Mesothelial cell of epicardium (in vitro differentiated cells): ENCODE measurements around the gene TET3. TPM values are rescaled to one million over a fixed set of nuclear protein-coding genes. Genes with fewer than 3 reads are reported as not detected.

Experiments used
- DNase-seq, 2 experiments: peaks; one replicate each; pipeline ENCODE4 v3.0.0; 2021; ENCODE audit warnings: low spot score in 2 of 2; ENCODE audit not compliant: unreplicated experiment in 2 of 2
- H3K27ac Mint-ChIP-seq: 2 replicates; pipeline ENCODE4 v1.8.0; 2021; ENCODE audit warnings: mixed read lengths
- H3K27me3 Mint-ChIP-seq: 2 replicates; pipeline ENCODE4 v1.8.0; 2021; ENCODE audit warnings: low read depth, mixed read lengths
- H3K36me3 Mint-ChIP-seq: 2 replicates; pipeline ENCODE4 v1.8.0; 2021; ENCODE audit warnings: mixed read lengths
- H3K4me1 Mint-ChIP-seq: 2 replicates; pipeline ENCODE4 v1.8.0; 2021; ENCODE audit warnings: mixed read lengths
- H3K4me3 Mint-ChIP-seq: 2 replicates; pipeline ENCODE4 v1.8.0; 2021; ENCODE audit warnings: mild to moderate bottlenecking, moderate library complexity, mixed read lengths
- H3K9me3 Mint-ChIP-seq: 2 replicates; pipeline ENCODE4 v1.8.0; 2021; ENCODE audit warnings: mixed read lengths
- total RNA-seq: library from RNA; stranded (reverse); gene quantifications from 3 replicates; pipeline ENCODE4 v1.2.1, GENCODE V29; 2021
- TF ChIP-seq, protein P1 (sequence below): fragments of 200-600 bp; sonication (generic); IDR thresholded peaks from one replicate; pipeline ENCODE4 v1.5.0; 2021; ENCODE audit warnings: antibody characterized with exemption; ENCODE audit not compliant: unreplicated experiment

TET3 gene
- total RNA-seq, 1 donor from 2014 or later, result 42.6 TPM

DNA sequence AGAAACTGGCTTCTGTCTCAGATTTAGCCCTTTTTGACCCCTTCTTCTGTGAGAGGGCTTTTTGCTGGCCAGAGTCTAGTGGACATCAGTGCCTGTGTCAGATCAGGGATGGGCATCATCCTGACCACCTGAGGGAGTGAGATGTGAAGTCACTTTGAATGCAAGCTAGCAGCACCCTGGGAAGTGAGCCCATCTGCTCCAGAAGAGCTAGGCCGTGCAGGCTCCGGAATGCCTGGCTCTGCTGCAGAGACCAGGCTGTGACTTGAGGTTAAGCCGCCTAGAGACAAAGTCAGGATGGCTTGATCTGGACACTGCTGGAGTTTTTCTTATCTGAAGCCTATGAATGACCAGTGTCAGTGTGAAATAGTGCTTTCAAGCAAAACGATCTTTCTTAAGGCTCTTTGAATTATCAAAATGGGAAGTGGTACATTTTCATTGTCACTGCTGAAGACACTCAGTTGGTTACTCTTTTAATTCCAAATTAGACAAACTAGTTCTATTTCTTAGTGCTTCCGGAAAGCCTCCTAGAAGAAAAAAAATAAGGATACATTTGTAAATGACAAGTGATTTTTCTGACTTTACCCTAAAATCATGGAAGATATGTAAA, 37.2 kb upstream of the TET3 start:
- Mint-ChIP-seq H3K27me3 (no peaks in the 10 kb centered on the region), H3K27ac (no peak overlapping the region), H3K4me1 (no peaks in the 10 kb centered on the region), H3K4me3 (no peak overlapping the region), H3K9me3 (no peaks in the 10 kb centered on the region), H3K36me3 (peaks cover 39% of the 10 kb centered on the region)
- TF ChIP-seq, protein P1, sequence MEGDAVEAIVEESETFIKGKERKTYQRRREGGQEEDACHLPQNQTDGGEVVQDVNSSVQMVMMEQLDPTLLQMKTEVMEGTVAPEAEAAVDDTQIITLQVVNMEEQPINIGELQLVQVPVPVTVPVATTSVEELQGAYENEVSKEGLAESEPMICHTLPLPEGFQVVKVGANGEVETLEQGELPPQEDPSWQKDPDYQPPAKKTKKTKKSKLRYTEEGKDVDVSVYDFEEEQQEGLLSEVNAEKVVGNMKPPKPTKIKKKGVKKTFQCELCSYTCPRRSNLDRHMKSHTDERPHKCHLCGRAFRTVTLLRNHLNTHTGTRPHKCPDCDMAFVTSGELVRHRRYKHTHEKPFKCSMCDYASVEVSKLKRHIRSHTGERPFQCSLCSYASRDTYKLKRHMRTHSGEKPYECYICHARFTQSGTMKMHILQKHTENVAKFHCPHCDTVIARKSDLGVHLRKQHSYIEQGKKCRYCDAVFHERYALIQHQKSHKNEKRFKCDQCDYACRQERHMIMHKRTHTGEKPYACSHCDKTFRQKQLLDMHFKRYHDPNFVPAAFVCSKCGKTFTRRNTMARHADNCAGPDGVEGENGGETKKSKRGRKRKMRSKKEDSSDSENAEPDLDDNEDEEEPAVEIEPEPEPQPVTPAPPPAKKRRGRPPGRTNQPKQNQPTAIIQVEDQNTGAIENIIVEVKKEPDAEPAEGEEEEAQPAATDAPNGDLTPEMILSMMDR, result no peak
- DNase-seq, result no peak

DNA sequence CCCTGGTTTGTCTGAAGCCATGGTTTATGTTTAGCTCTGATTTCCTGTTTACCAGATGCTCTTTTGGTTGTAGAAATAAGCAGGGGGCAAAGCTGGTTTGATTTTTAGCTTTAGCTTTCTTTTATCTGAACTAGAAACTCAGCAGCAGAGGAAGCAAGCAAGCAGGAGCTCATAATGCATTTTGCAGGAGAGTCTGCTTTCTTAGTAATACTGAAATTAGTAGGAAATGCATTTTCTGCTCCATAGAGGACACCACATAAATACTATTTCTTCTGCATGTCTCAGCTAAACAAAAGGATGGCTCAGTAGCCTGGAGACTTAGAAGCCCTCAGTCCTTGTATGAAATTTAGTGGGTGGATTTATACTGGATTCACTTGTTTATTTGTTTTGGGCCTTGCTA, 34.9 kb upstream of the TET3 start:
- Mint-ChIP-seq H3K27ac (no peak overlapping the region), H3K4me1 (no peaks in the 10 kb centered on the region), H3K4me3 (no peak overlapping the region), H3K9me3 (no peaks in the 10 kb centered on the region), H3K36me3 (peaks cover 44% of the 10 kb centered on the region), H3K27me3 (no peaks in the 10 kb centered on the region)
- TF ChIP-seq, protein P1, result no peak
- DNase-seq, result no peak

DNA sequence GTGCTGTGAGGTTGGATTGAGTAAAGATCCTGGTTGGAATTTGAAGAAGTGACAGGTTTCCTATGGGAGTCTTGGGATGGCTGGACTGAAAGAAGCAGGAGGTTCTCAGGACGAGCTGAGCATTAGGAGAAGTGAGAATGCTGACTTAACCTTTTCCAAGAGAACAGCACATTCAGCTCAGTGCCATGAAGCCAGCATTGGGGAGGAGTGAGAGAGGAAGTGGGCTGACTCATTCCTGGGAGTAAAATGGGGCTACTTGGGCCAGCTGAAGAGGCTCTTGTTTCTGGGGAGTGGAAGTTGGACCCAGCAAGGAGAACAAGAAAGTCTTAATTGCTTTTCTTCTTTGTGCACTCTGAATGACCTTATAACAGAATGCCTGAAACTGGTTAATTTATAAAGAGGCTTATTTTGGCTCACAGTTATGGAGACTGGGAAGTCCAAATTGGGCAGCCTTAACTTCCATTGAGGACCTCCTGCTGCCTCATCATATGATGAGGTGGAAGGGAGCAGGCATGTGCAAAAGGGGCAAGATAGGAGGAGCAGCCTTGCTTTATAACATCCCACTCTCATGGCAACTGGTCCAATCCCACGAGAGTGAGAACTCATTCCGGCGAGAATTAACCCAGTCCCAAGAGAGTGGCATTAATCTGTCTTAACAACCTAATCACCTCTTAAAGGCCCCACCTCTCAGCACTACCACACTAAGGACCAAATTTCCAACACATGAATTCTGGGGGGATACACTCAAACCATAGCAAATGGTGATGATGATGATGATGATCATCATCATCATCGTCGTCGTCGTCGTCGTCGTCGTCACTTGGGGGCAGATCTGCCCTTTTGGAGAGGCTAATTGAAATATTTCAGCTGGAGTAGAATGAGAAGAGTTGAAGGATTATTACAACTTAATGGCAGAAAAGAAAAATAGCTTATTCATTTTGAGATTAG, 31.9 kb upstream of the TET3 start:
- H3K36me3 Mint-ChIP-seq, result peaks cover 40% of the 10 kb centered on the region
- DNase-seq, result no peak
- peaks cover 20% of the 10 kb centered on the region for H3K4me1 Mint-ChIP-seq
- no peak overlapping the region for H3K27ac Mint-ChIP-seq
- no peaks in the 10 kb centered on the region for H3K9me3 Mint-ChIP-seq
- H3K27me3 Mint-ChIP-seq, result no peaks in the 10 kb centered on the region
- no peak overlapping the region for H3K4me3 Mint-ChIP-seq
- TF ChIP-seq, protein P1, result no peak

DNA sequence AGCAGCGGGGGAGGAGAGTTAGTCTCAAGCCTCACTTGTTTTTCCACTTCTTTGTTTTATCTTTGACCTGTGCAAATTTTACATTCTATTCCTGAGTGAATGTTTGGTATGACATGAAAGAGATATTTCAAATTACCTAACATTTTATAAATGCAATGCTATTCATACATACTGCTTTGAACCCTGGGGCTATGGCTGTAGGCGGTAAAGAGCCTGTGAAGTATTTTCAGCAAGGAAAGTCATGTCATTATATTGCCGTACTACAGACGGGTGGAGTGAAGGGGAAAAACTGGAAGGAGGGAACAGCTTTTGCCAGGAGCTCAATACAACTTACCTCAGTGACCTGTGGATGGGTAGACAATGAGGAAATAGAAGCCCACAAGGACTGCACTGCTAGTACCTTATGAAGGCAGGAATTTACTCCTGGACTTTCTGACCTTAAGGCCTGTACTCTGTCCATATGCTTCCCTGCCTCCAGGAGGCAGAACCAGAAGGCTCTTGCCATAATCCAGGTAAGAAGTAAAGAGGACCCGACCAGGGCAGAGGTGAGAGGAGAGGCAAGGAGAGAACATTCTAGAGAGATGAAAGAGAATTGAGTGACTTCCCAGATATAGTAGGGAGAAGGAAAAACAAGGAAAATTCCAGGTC, 28.4 kb upstream of the TET3 start:
- Mint-ChIP-seq H3K36me3 (peaks cover 48% of the 10 kb centered on the region), H3K27me3 (no peaks in the 10 kb centered on the region), H3K9me3 (no peaks in the 10 kb centered on the region), H3K4me3 (no peak overlapping the region), H3K4me1 (peaks cover 25% of the 10 kb centered on the region), H3K27ac (peak overlapping the region; percentile 83)
- DNase-seq, result no peak
- TF ChIP-seq, protein P1, result no peak

DNA sequence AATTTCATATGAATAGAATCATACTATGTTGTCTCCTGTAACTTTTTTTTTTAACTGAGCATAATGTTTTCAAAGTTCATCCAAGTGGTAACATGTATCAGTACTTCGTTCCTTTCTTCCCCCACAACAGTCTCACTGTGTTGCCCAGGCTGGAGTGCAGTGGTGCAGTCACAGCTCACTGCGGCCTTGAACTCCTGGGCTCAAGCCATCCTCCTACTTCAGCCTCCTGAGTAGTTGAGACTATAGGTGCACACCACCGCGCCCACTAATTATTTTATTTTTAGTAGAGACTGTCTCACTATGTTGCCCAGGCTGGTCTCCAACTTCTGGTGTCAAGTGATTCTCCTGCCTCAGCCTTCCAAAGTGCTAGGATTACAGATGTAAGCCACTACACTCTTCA, 23.4 kb upstream of the TET3 start:
- H3K9me3 Mint-ChIP-seq, result peaks cover 7% of the 10 kb centered on the region
- DNase-seq, result no peak
- no peak overlapping the region for H3K4me3 Mint-ChIP-seq
- no peaks in the 10 kb centered on the region for H3K27me3 Mint-ChIP-seq
- H3K36me3 Mint-ChIP-seq, result peaks cover 39% of the 10 kb centered on the region
- H3K4me1 Mint-ChIP-seq, result peaks cover 15% of the 10 kb centered on the region
- no peak overlapping the region for H3K27ac Mint-ChIP-seq
- TF ChIP-seq, protein P1, result no peak
